Peyer's patch (tissue), 4 donors: ENCODE results near the gene MRTFB. TPM values are rescaled to one million over a fixed set of nuclear protein-coding genes. Genes with fewer than 3 reads are reported as not detected.
A peak's percentile ranks its signal among the peaks of the same experiment; 100 is the strongest.

ENCODE experiments used
- DNase-seq, 3 donors: peaks; one replicate each; pipeline ENCODE4 v3.0.0-alpha.2; 2017 to 2019
- H3K27ac ChIP-seq, 4 donors: fragments of 200-600 bp; sonication (generic); one replicate each; pipeline ENCODE4 v1.5.1; 2016 to 2019
- H3K27me3 ChIP-seq, 2 donors: fragments of 200-600 bp; sonication (generic); one replicate each; pipeline ENCODE4 v1.5.1; 2019
- H3K36me3 ChIP-seq, 3 donors: fragments of 200-600 bp; sonication (generic); one replicate each; pipeline ENCODE4 v1.5.1; 2016 to 2019
- H3K4me1 ChIP-seq, 4 donors: fragments of 200-600 bp; sonication (generic); one replicate each; pipeline ENCODE4 v1.5.1; 2016 to 2019
- H3K4me3 ChIP-seq, 4 donors: fragments of 200-600 bp; sonication (generic); 1 replicate in 3 of 4; 2 replicates in 1 of 4; pipeline ENCODE4 v1.5.1; 2016 to 2019; ENCODE audit warnings: mild to moderate bottlenecking in 1 of 4
- H3K9me3 ChIP-seq, 4 donors: fragments of 200-600 bp; sonication (generic); one replicate each; pipeline ENCODE4 v1.5.1; 2016 to 2019; ENCODE audit warnings: mild to moderate bottlenecking in 1 of 4
- CTCF ChIP-seq, 6 experiments: fragments of 450-650 bp in 4 of 6; fragments of 200-600 bp in 2 of 6; sonication (generic) in 1 of 6; IDR thresholded peaks; one replicate each; pipeline ENCODE4 v1.5.1; 2017 to 2019; ENCODE audit warnings: antibody characterized with exemption in 6 of 6, mild to moderate bottlenecking in 3 of 6, moderate library complexity in 1 of 6
- POLR2A ChIP-seq, 2 donors: fragments of 450-650 bp; IDR thresholded peaks; one replicate each; pipeline ENCODE4 v1.5.1; 2017; ENCODE audit warnings: antibody characterized with exemption in 2 of 2, mild to moderate bottlenecking in 2 of 2, moderate library complexity in 2 of 2
- small RNA-seq, 2 donors: library from RNA; depleted of rRNA; stranded (forward); fragments of <200 nt; gene quantifications; one replicate each; pipeline ENCODE3, GENCODE V24; 2016
- total RNA-seq, 4 donors: library from RNA; depleted of rRNA; stranded (reverse); fragments of >200 nt; gene quantifications; one replicate each; pipeline ENCODE4 v1.1.0, GENCODE V29; 2016

The MRTFB gene
- total RNA-seq, 4 donors from 2014 or later: 42.2 to 136 (median 68.7) TPM

GRCh38 chr16:14309001-14309886 lies 238.1 kb downstream of the MRTFB start:
- Histone ChIP-seq H3K36me3 (no peaks in the 10 kb centered on the region), H3K4me3 (no peak overlapping the region), H3K9me3 (no peaks in the 10 kb centered on the region), H3K4me1 (peaks cover 0 to 10% (median 3%) of the 10 kb centered on the region in 4 donors), H3K27me3 (no peaks in the 10 kb centered on the region), H3K27ac (peak overlapping the region in 3 of 4 donors; percentile 10 to 42 (median 40))
- TF ChIP-seq CTCF (IDR thresholded peaks at IDR 0.05) (no peak), POLR2A (IDR thresholded peaks at IDR 0.05) (no peak)
- DNase-seq: no peak

GRCh38 chr16:14309906-14310305 lies 238.8 kb downstream of the MRTFB start:
- H3K4me3 ChIP-seq: no peak overlapping the region
- no peak for DNase-seq
- H3K27ac ChIP-seq: peak overlapping the region in 3 of 4 donors; percentile 10 to 42 (median 40)
- H3K36me3 ChIP-seq: no peaks in the 10 kb centered on the region
- no peak for TF ChIP-seq CTCF (IDR thresholded peaks at IDR 0.05)
- H3K9me3 ChIP-seq: no peaks in the 10 kb centered on the region
- H3K27me3 ChIP-seq: no peaks in the 10 kb centered on the region
- H3K4me1 ChIP-seq: peaks cover 0 to 10% (median 3%) of the 10 kb centered on the region in 4 donors

GRCh38 chr16:14310519-14310991 lies 239.4 kb downstream of the MRTFB start:
- DNase-seq: peak in 1 of 3 donors; percentile 51
- H3K4me3 ChIP-seq: peak overlapping the region in 2 of 4 donors; percentile 11 to 15
- no peak for TF ChIP-seq POLR2A (IDR thresholded peaks at IDR 0.05)
- no peak for TF ChIP-seq CTCF (IDR thresholded peaks at IDR 0.05)
- no peaks in the 10 kb centered on the region for H3K9me3 ChIP-seq
- peaks cover 0 to 10% (median 3%) of the 10 kb centered on the region in 4 donors for H3K4me1 ChIP-seq
- no peaks in the 10 kb centered on the region for H3K27me3 ChIP-seq
- no peaks in the 10 kb centered on the region for H3K36me3 ChIP-seq
- H3K27ac ChIP-seq: peak overlapping the region in 1 of 4 donors; percentile 7

- no peak for DNase-seq
- Histone ChIP-seq H3K36me3 (no peaks in the 10 kb centered on the region), H3K9me3 (no peaks in the 10 kb centered on the region), H3K27me3 (no peaks in the 10 kb centered on the region), H3K4me1 (peaks cover 0 to 10% (median 3%) of the 10 kb centered on the region in 4 donors), H3K27ac (no peak overlapping the region), H3K4me3 (no peak overlapping the region)
- no peak for TF ChIP-seq CTCF (IDR thresholded peaks at IDR 0.05)
- no peak for TF ChIP-seq POLR2A (IDR thresholded peaks at IDR 0.05)
Measured at GRCh38 chr16:14314116-14314515, 243.0 kb downstream of the MRTFB start.

GRCh38 chr16:14315683-14316320 lies 244.7 kb downstream of the MRTFB start:
- H3K9me3 ChIP-seq: no peaks in the 10 kb centered on the region
- H3K4me1 ChIP-seq: peaks cover 0 to 1% (median 0%) of the 10 kb centered on the region in 4 donors
- no peak for TF ChIP-seq CTCF (IDR thresholded peaks at IDR 0.05)
- H3K36me3 ChIP-seq: no peaks in the 10 kb centered on the region
- no peak overlapping the region for H3K4me3 ChIP-seq
- H3K27me3 ChIP-seq: no peaks in the 10 kb centered on the region
- no peak overlapping the region for H3K27ac ChIP-seq
- DNase-seq: no peak

Small RNA genes within 50 kb of the gene (small RNA-seq; reads per million reads assigned to genes)
- gene MIR193B (2.8 to 7.8 reads per million in 2 donors), gene MIR365A (0 to 0.06 reads per million in 2 donors), gene RF00019 (0 reads per million in 2 donors)

Other genes starting within 250 kb of the MRTFB start
- gene ERCC4, start 151.2 kb upstream of the MRTFB start, total RNA-seq: 10 to 100 TPM in 1 of 4 donors, 1 to 10 TPM in 3; 2.5 to 13.2 (median 4.8) TPM